Measurements from ENCODE around the gene MAML2. TPM values are rescaled to one million over a fixed set of nuclear protein-coding genes. Genes with fewer than 3 reads are reported as not detected.

The MAML2 gene
- total and polyA plus RNA-seq, 4 donors, result 0.56 to 2.1 (median 1.4) TPM

- H3K27ac ChIP-seq (ENCODE audit: low read depth in 1 of 2, low read length in 2 of 2), result no peak overlapping the region
- 82% methylated on average over 4 of the region's 4 CpGs for WGBS
- no peaks in the 10 kb centered on the region for H3K9me3 ChIP-seq (ENCODE audit: control insufficient read depth in 4 of 4, low read length in 3 of 4)
- no peak overlapping the region for H3K9ac ChIP-seq (ENCODE audit: low read depth in 1 of 2, low read length in 2 of 2)
- no peak for TF ChIP-seq RXRA (IDR thresholded peaks at IDR 0.05)
- no peak for TF ChIP-seq FOXA1 (IDR thresholded peaks at IDR 0.05)
- no peak for TF ChIP-seq MAX (IDR thresholded peaks at IDR 0.05)
- no peaks in the 10 kb centered on the region for H3K36me3 ChIP-seq (ENCODE audit: control insufficient read depth in 4 of 4, insufficient read depth in 3 of 4, low read depth in 1 of 4, low read length in 3 of 4)
- H3K4me1 ChIP-seq (ENCODE audit: control insufficient read depth in 4 of 4, insufficient read depth in 4 of 4, low read length in 3 of 4), result peaks cover 0 to 6% (median 4%) of the 10 kb centered on the region in 4 donors
- H3K4me3 ChIP-seq (ENCODE audit: low read depth in 1 of 3, low read length in 3 of 3), result no peak overlapping the region
- DNase-seq (ENCODE audit: low spot score), result no peak
- H3K27me3 ChIP-seq (ENCODE audit: control insufficient read depth in 4 of 4, insufficient read depth in 4 of 4, low read length in 3 of 4), result no peaks in the 10 kb centered on the region
These were observed 83.7 kb downstream of the MAML2 start for GRCh38 chr11:96259134-96259830.

- Histone ChIP-seq H3K9ac (ENCODE audit: low read depth in 1 of 2, low read length in 2 of 2) (no peak overlapping the region), H3K4me1 (ENCODE audit: control insufficient read depth in 4 of 4, insufficient read depth in 4 of 4, low read length in 3 of 4) (peaks cover 0 to 10% (median 4%) of the 10 kb centered on the region in 4 donors), H3K9me3 (ENCODE audit: control insufficient read depth in 4 of 4, low read length in 3 of 4) (no peaks in the 10 kb centered on the region), H3K4me3 (ENCODE audit: low read depth in 1 of 3, low read length in 3 of 3) (no peak overlapping the region), H3K36me3 (ENCODE audit: control insufficient read depth in 4 of 4, insufficient read depth in 3 of 4, low read depth in 1 of 4, low read length in 3 of 4) (no peaks in the 10 kb centered on the region), H3K27ac (ENCODE audit: low read depth in 1 of 2, low read length in 2 of 2) (peak overlapping the region in 1 of 2 donors; percentile 49), H3K27me3 (ENCODE audit: control insufficient read depth in 4 of 4, insufficient read depth in 4 of 4, low read length in 3 of 4) (no peaks in the 10 kb centered on the region)
- DNase-seq (ENCODE audit: low spot score), result no peak
- WGBS, result 55% methylated on average over 4 of the region's 4 CpGs
- TF ChIP-seq GABPA (IDR thresholded peaks at IDR 0.05 in 1 of 2, conservative IDR thresholded peaks at IDR 0.05 in 1 of 2) (no peak), NR2F2 (IDR thresholded peaks at IDR 0.05) (no peak), FOXA1 (IDR thresholded peaks at IDR 0.05) (no peak), TAF1 (conservative IDR thresholded peaks at IDR 0.05) (no peak), HNF4G (IDR thresholded peaks at IDR 0.05) (no peak), ZBTB33 (IDR thresholded peaks at IDR 0.05) (no peak), EGR1 (IDR thresholded peaks at IDR 0.05; ENCODE audit: low read depth in 2 of 2) (no peak), YY1 (IDR thresholded peaks at IDR 0.05) (no peak), JUND (IDR thresholded peaks at IDR 0.05) (no peak), RAD21 (IDR thresholded peaks at IDR 0.05) (no peak), SP1 (IDR thresholded peaks at IDR 0.05) (peak; percentile 19), HNF4A (conservative IDR thresholded peaks at IDR 0.05) (no peak), CTCF (IDR thresholded peaks at IDR 0.05; ENCODE audit: low read depth, low read length, missing input control) (no peak), MAX (IDR thresholded peaks at IDR 0.05) (peak; percentile 34)
These were observed 84.7 kb downstream of the MAML2 start for GRCh38 chr11:96257972-96258934.

Measured in liver (tissue), 9 donors.